HG02938 (cell line): ENCODE data around the gene HOXD4.

Experiments
- ATAC-seq: cut with Tn5 transposase; IDR thresholded peaks from one replicate; pipeline ENCODE4 v1.9.1; 2021; ENCODE audit warnings: mild to moderate bottlenecking, moderate library complexity; ENCODE audit not compliant: unreplicated experiment

Gene HOXD4

GRCh38 chr2:176187899-176188773, 36.8 kb downstream of the HOXD4 start, which contains the start of gene HOXD1:
Gene HOXD1, plus strand, starts transcription at chr2:176188668. Its CDS starts 134 bp downstream, at chr2:176188802.
- no peak for ATAC-seq

- ATAC-seq, result no peak
These were observed 37.7 kb downstream of the HOXD4 start for GRCh38 chr2:176188774-176189680.

GRCh38 chr2:176189681-176190641, 38.6 kb downstream of the HOXD4 start:
- no peak for ATAC-seq

- ATAC-seq, result no peak
These were observed 41.0 kb downstream of the HOXD4 start for GRCh38 chr2:176192351-176192750.

GRCh38 chr2:176193048-176193447, 41.7 kb downstream of the HOXD4 start:
- no peak for ATAC-seq

GRCh38 chr2:176199902-176200301, 48.6 kb downstream of the HOXD4 start:
- no peak for ATAC-seq

- ATAC-seq, result no peak
These were observed 49.6 kb downstream of the HOXD4 start for GRCh38 chr2:176200971-176201370.

- no peak for ATAC-seq
These were observed 51.1 kb downstream of the HOXD4 start for GRCh38 chr2:176202491-176202890.
